Stimulated activated naive CD8-positive, alpha-beta T cell treated with anti-CD3 and anti-CD28 coated beads, Interleukin-15, amount 100 ng/mL, for 72 hours (primary cell): Measurements from ENCODE around the gene CAMK2N1.

Experiments used
- ATAC-seq: fragments of 150-1000 bp; cut with Tn5 transposase; 2 replicates; pipeline ENCODE4 v1.10.0; 2021; ENCODE audit warnings: mild to moderate bottlenecking, moderate library complexity
- DNase-seq, 2 donors: peaks; one replicate each; pipeline ENCODE4 v3.0.0; 2021 to 2022
- H3K27ac Mint-ChIP-seq, 2 donors: one replicate each; pipeline ENCODE4 v1.8.0; 2022; ENCODE audit warnings: mild to moderate bottlenecking in 2 of 2, mixed read lengths in 2 of 2, moderate library complexity in 2 of 2
- H3K27me3 Mint-ChIP-seq: one replicate; pipeline ENCODE4 v1.8.0; 2022; ENCODE audit warnings: mixed read lengths
- H3K4me1 Mint-ChIP-seq: one replicate; pipeline ENCODE4 v1.8.0; 2022; ENCODE audit warnings: mild to moderate bottlenecking, mixed read lengths
- H3K4me3 Mint-ChIP-seq, 2 donors: one replicate each; pipeline ENCODE4 v1.8.0; 2022; ENCODE audit warnings: mild to moderate bottlenecking in 2 of 2, mixed read lengths in 2 of 2, moderate library complexity in 1 of 2
- H3K9me3 Mint-ChIP-seq, 2 donors: one replicate each; pipeline ENCODE4 v1.8.0; 2022; ENCODE audit warnings: mixed read lengths in 2 of 2

The CAMK2N1 gene

DNA sequence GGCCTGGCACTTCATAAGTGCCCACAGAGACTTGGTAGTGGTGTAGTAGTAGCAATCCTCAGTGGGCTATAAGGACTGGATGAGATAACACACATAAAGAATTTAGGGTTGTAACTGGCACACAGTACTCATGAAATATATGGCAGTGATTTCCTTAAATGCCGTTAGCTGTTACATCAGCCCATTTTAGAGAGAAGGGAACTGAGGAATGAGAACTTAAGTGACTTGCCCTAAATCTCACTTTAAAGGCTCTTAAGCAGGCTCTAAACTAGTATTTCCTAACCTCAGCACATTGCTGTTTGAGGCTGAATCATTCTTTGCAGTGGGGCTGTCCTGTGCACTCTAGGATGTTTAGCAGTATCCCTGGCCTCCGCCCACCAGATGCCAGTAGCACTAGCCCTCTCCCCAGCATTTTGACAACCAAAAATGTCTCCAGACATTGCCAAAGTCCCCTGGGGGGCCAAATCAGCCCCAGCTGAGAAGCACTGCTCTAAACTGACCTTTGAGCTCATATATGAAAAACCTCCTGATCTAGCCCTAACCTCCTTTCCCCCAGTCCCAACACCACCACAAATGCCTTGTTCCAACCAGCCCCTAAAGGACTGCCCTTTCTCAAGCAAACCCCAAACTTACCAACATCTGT lies 11.6 kb downstream of the CAMK2N1 start:
- Mint-ChIP-seq H3K27me3 (peaks cover 92% of the 10 kb centered on the region), H3K4me3 (no peak overlapping the region), H3K27ac (no peak overlapping the region), H3K9me3 (no peaks in the 10 kb centered on the region), H3K4me1 (peaks cover 10% of the 10 kb centered on the region)
- ATAC-seq = no peak
- DNase-seq = no peak

GRCh38 chr1:20473894-20474293 lies 12.1 kb downstream of the CAMK2N1 start:
- Mint-ChIP-seq H3K4me1 (peaks cover 10% of the 10 kb centered on the region), H3K27ac (peak overlapping the region in 1 of 2 donors; percentile 30), H3K9me3 (no peaks in the 10 kb centered on the region), H3K27me3 (peaks cover 90% of the 10 kb centered on the region), H3K4me3 (no peak overlapping the region)
- DNase-seq (no peak), ATAC-seq (no peak)

- Mint-ChIP-seq H3K27ac (peak overlapping the region in 1 of 2 donors; percentile 30), H3K4me1 (peaks cover 10% of the 10 kb centered on the region), H3K27me3 (peaks cover 85% of the 10 kb centered on the region), H3K4me3 (peak overlapping the region in 1 of 2 donors; percentile 14), H3K9me3 (no peaks in the 10 kb centered on the region)
- peak in 1 of 2 donors; percentile 28 for DNase-seq
- peak; percentile 60 for ATAC-seq
Measured at GRCh38 chr1:20472860-20473711, 12.9 kb downstream of the CAMK2N1 start.

GRCh38 chr1:20472121-20472520 lies 13.9 kb downstream of the CAMK2N1 start:
- DNase-seq = no peak
- Mint-ChIP-seq H3K27ac (no peak overlapping the region), H3K9me3 (no peaks in the 10 kb centered on the region), H3K4me3 (no peak overlapping the region), H3K27me3 (peaks cover 85% of the 10 kb centered on the region), H3K4me1 (peaks cover 10% of the 10 kb centered on the region)
- ATAC-seq = no peak

DNA sequence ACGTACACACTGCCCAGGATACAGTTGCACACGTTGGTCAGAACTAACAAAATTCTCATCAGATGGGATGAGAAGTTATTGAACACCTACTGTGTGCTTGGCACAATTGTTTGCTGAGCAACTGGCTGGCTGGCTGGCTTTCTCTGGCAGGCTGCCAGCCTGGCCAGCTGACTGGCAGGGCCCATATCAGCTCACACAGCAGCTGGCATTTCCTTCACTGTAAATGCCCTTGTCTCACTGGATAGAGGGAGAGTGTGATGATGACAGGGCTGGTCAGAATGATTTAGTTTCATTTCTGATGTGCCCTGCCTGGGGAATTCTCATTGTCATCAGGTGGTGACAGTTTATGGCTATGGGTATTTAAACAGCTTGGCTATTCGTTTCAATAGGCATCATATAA lies 15.8 kb downstream of the CAMK2N1 start:
- H3K27ac Mint-ChIP-seq = no peak overlapping the region
- no peak overlapping the region for H3K4me3 Mint-ChIP-seq
- no peak for DNase-seq
- peaks cover 68% of the 10 kb centered on the region for H3K27me3 Mint-ChIP-seq
- peaks cover 13% of the 10 kb centered on the region for H3K4me1 Mint-ChIP-seq
- no peaks in the 10 kb centered on the region for H3K9me3 Mint-ChIP-seq
- no peak for ATAC-seq

DNA sequence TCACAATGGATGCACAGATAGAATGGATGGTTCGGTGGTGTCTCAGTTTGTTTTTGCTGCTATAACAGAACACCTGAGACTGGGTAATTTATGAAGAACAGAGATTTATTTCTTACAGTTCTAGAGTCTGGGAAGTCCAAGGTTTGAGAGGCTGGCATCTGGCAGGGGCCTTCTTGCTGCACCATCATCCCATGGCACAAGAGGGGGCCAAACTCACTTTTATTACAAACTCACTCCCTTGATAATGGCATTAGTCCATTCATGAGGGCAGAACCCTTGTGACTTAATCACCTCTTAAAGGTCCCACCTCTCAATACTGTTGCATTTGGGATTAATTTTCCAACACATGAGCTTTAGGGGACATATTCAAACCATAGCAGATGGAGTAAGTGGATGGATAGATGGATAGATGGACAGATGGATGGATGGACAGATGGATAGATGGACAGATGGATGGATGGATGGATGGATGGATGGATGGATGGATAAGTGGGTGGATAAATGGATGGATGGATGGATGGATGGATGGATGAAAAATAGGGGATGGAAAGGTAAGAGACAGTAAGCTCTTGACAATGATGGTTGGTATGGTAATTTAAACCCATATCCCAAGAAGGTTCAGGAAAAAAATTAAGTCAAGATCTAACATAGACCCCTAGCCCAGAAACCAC lies 16.5 kb downstream of the CAMK2N1 start:
- H3K9me3 Mint-ChIP-seq = no peaks in the 10 kb centered on the region
- DNase-seq = no peak
- H3K27ac Mint-ChIP-seq = no peak overlapping the region
- H3K4me1 Mint-ChIP-seq = peaks cover 13% of the 10 kb centered on the region
- peaks cover 61% of the 10 kb centered on the region for H3K27me3 Mint-ChIP-seq
- H3K4me3 Mint-ChIP-seq = no peak overlapping the region
- no peak for ATAC-seq

- peak; percentile 35 to 61 for DNase-seq
- Mint-ChIP-seq H3K9me3 (no peaks in the 10 kb centered on the region), H3K27me3 (peaks cover 32% of the 10 kb centered on the region), H3K4me1 (peaks cover 13% of the 10 kb centered on the region), H3K4me3 (peak overlapping the region in 1 of 2 donors; percentile 2), H3K27ac (peak overlapping the region in 1 of 2 donors; percentile 83)
- peak; percentile 98 for ATAC-seq
Measured at GRCh38 chr1:20466273-20466672, 19.7 kb downstream of the CAMK2N1 start.

- H3K27ac Mint-ChIP-seq = no peak overlapping the region
- ATAC-seq (no peak), DNase-seq (no peak)
Measured at GRCh38 chr1:20465187-20465586, 20.8 kb downstream of the CAMK2N1 start.

DNA sequence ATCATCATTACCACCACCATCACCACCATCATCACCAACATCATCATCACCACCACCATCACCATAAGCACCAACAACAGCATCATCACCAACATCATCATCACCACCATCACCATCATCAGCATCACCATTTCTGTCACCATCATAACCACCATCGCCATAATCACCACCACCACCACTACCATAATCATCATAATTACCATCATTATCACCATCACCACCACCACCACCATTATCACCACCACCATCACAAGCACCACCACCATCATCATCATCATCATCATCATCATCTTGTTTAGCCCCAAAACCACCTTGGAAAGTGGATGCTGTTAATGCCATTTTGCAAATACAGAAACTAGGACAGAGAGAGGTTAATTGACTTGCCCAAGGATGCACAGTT lies 22.5 kb downstream of the CAMK2N1 start:
- no peaks in the 10 kb centered on the region for H3K9me3 Mint-ChIP-seq
- H3K27ac Mint-ChIP-seq = no peak overlapping the region
- peaks cover 13% of the 10 kb centered on the region for H3K4me1 Mint-ChIP-seq
- ATAC-seq = no peak
- DNase-seq = no peak
- H3K4me3 Mint-ChIP-seq = no peak overlapping the region
- H3K27me3 Mint-ChIP-seq = peaks cover 44% of the 10 kb centered on the region

More at GRCh38 chr1:20465187-20465586, 20.8 kb downstream of the CAMK2N1 start:
- H3K4me1 Mint-ChIP-seq = peaks cover 13% of the 10 kb centered on the region
- H3K27me3 Mint-ChIP-seq = peaks cover 38% of the 10 kb centered on the region
- no peak overlapping the region for H3K4me3 Mint-ChIP-seq
- H3K9me3 Mint-ChIP-seq = no peaks in the 10 kb centered on the region

- H3K27me3 Mint-ChIP-seq = peaks cover 39% of the 10 kb centered on the region
Measured at GRCh38 chr1:20462397-20462796, 23.6 kb downstream of the CAMK2N1 start.

DNA sequence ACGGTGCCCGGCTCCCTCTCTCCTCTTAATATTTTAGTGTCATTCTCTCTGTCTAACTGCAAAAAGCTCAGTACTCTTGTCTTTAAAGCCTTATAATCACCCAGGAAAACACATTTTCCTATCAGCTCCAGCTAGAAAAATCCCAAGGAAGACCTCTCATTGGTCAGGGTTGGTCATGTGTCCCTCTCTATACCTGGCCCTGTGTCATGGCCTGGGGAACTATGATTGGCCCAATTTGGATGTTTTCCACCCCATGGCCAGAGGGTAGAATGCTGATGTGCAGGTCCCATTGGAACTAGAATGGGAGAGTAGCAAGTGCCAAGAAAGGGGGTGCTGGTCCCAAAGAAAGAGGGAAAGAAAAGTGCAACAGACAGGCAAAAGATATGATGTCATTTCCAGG lies 27.3 kb downstream of the CAMK2N1 start:
- Mint-ChIP-seq H3K4me1 (no peaks in the 10 kb centered on the region), H3K27ac (no peak overlapping the region), H3K27me3 (peaks cover 42% of the 10 kb centered on the region), H3K9me3 (no peaks in the 10 kb centered on the region), H3K4me3 (no peak overlapping the region)
- DNase-seq (no peak), ATAC-seq (no peak)

More at GRCh38 chr1:20462397-20462796, 23.6 kb downstream of the CAMK2N1 start:
- Mint-ChIP-seq H3K4me3 (no peak overlapping the region), H3K27ac (no peak overlapping the region), H3K9me3 (no peaks in the 10 kb centered on the region), H3K4me1 (peaks cover 13% of the 10 kb centered on the region)
- DNase-seq (no peak), ATAC-seq (no peak)

DNA sequence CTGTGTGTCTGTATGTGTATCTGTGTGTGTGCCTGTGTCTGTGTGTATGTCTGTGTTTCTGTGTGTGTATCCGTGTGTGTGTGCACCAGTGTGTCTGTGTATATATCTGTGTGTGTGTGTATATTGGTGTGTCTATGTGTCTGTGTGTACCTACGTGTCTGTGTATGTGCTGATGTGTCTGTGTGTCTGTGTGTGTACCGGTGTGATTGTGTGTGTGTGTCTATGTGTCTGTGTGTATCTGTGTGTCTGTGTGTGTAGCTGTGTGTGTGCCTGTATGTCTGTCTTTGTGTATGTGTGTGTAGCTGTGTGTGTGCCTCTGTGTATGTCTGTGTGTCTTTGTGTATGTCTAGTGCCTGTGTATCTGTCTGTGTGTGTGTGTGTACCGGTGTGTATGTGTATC lies 32.0 kb downstream of the CAMK2N1 start:
- DNase-seq = no peak
- Mint-ChIP-seq H3K4me1 (no peaks in the 10 kb centered on the region), H3K27me3 (peaks cover 36% of the 10 kb centered on the region), H3K27ac (no peak overlapping the region), H3K9me3 (no peaks in the 10 kb centered on the region), H3K4me3 (no peak overlapping the region)
- no peak for ATAC-seq

DNA sequence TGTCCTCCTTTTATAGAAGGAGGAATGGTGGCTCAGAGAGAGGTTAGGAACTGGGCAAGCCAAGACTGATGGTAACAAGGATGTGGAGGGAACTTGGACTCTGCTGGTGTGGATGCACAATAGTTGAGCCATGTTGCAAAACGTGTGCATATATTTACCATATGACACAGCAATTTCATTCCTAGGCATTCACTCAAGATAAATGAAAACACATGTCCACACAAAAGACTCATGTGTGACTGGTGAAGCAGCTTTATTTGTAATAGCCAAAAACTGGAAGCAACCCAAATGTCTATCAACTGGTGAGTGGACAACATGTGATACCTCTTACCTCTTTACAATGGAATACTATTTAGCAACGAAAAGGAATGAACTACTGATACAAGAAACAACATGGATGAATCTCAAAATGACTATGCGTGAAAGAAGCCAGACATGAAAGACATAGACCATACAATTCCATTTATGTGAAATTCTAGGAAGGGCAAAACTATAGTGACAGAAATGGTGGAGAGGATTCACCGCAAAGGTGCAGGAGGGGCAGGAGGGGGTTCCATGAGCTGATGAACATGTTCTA lies 36.2 kb downstream of the CAMK2N1 start:
- H3K27ac Mint-ChIP-seq = no peak overlapping the region
- ATAC-seq (no peak), DNase-seq (no peak)
- no peak overlapping the region for H3K4me3 Mint-ChIP-seq
- no peaks in the 10 kb centered on the region for H3K4me1 Mint-ChIP-seq
- no peaks in the 10 kb centered on the region for H3K9me3 Mint-ChIP-seq
- peaks cover 36% of the 10 kb centered on the region for H3K27me3 Mint-ChIP-seq

- DNase-seq (no peak), ATAC-seq (no peak)
- H3K9me3 Mint-ChIP-seq = no peaks in the 10 kb centered on the region
- no peak overlapping the region for H3K4me3 Mint-ChIP-seq
- H3K27me3 Mint-ChIP-seq = peaks cover 36% of the 10 kb centered on the region
- H3K4me1 Mint-ChIP-seq = no peaks in the 10 kb centered on the region
- H3K27ac Mint-ChIP-seq = no peak overlapping the region
Measured at GRCh38 chr1:20448671-20449071, 37.3 kb downstream of the CAMK2N1 start.

GRCh38 chr1:20447794-20448193 lies 38.2 kb downstream of the CAMK2N1 start:
- H3K4me1 Mint-ChIP-seq = no peaks in the 10 kb centered on the region
- DNase-seq (no peak), ATAC-seq (no peak)
- H3K27me3 Mint-ChIP-seq = peaks cover 36% of the 10 kb centered on the region
- no peak overlapping the region for H3K4me3 Mint-ChIP-seq
- H3K9me3 Mint-ChIP-seq = no peaks in the 10 kb centered on the region
- H3K27ac Mint-ChIP-seq = no peak overlapping the region
